Neural cell (in vitro differentiated cells): ENCODE results near the gene OLIG1. TPM values are rescaled to one million over a fixed set of nuclear protein-coding genes. Genes with fewer than 3 reads are reported as not detected.

Experiments used
- H2AFZ ChIP-seq: fragments of 200-600, 300-800 bp; sonication (generic), shearing (Covaris generic); 2 replicates; pipeline ENCODE4 v1.6.0; 2014; ENCODE audit warnings: low read depth, mild to moderate bottlenecking, antibody characterized with exemption, low read length, moderate library complexity
- H3F3A ChIP-seq: fragments of 200-600 bp; shearing (Covaris generic); 2 replicates; pipeline ENCODE4 v1.6.1; 2016; ENCODE audit warnings: mild to moderate bottlenecking, moderate library complexity, mixed read lengths, antibody characterized with exemption, low read length; ENCODE audit not compliant: insufficient read depth, poor library complexity, severe bottlenecking
- H3K27ac ChIP-seq: fragments of 200-600, 300-800 bp; sonication (generic), shearing (Covaris generic); 2 replicates; pipeline ENCODE4 v1.5.1; 2014; ENCODE audit warnings: mild to moderate bottlenecking, low read length, moderate library complexity
- H3K27me3 ChIP-seq: fragments of 300-800, 200-600 bp; sonication (generic), shearing (Covaris generic); 2 replicates; pipeline ENCODE4 v1.6.0; 2014; ENCODE audit warnings: mild to moderate bottlenecking, low read depth, low read length, moderate library complexity; ENCODE audit not compliant: insufficient read depth
- H3K36me3 ChIP-seq: fragments of 300-800, 200-600 bp; sonication (generic), shearing (Covaris generic); 2 replicates; pipeline ENCODE4 v1.5.1; 2014; ENCODE audit warnings: mild to moderate bottlenecking, antibody characterized with exemption, low read length, moderate library complexity; ENCODE audit not compliant: insufficient read depth
- H3K4me2 ChIP-seq: fragments of 300-800, 200-600 bp; sonication (generic), shearing (Covaris generic); 2 replicates; pipeline ENCODE4 v1.6.0; 2014; ENCODE audit warnings: mild to moderate bottlenecking, low read length
- H3K4me3 ChIP-seq: fragments of 300-800, 200-600 bp; sonication (generic), shearing (Covaris generic); 2 replicates; pipeline ENCODE4 v1.5.1; 2014; ENCODE audit warnings: mild to moderate bottlenecking, low read length, moderate library complexity
- H3K79me2 ChIP-seq: fragments of 200-600 bp; shearing (Covaris generic); replicated peaks from 2 replicates; pipeline ENCODE4 v1.6.0; 2014; ENCODE audit warnings: mild to moderate bottlenecking, low read length, moderate library complexity; ENCODE audit not compliant: insufficient read depth
- H3K9ac ChIP-seq: fragments of 300-800, 200-600 bp; sonication (generic), shearing (Covaris generic); 2 replicates; pipeline ENCODE4 v1.6.1; 2016; ENCODE audit warnings: mild to moderate bottlenecking, low read length, mixed read lengths
- H3K9me2 ChIP-seq: fragments of 200-600 bp; shearing (Covaris generic); 2 replicates; pipeline ENCODE4 v1.6.1; 2016; ENCODE audit warnings: mild to moderate bottlenecking, low read length, mixed read lengths; ENCODE audit not compliant: insufficient read depth
- H3K9me3 ChIP-seq: fragments of 200-600, 300-800 bp; sonication (generic), shearing (Covaris generic); 2 replicates; pipeline ENCODE4 v1.6.1; 2016; ENCODE audit warnings: mild to moderate bottlenecking, mixed run types, low read length, moderate library complexity, mixed read lengths
- H4K20me1 ChIP-seq: fragments of 200-600 bp; shearing (Covaris generic); 2 replicates; pipeline ENCODE4 v1.6.1; 2016; ENCODE audit warnings: mild to moderate bottlenecking, mixed run types; ENCODE audit not compliant: insufficient read depth
- EP300 ChIP-seq: fragments of 450-650 bp; conservative IDR thresholded peaks from 2 replicates; pipeline ENCODE4 v1.6.1; 2014; ENCODE audit warnings: antibody characterized with exemption, mild to moderate bottlenecking, moderate library complexity; ENCODE audit not compliant: poor library complexity, severe bottlenecking
- EZH2 ChIP-seq: fragments of 200-600, 300-800 bp; shearing (Covaris generic), sonication (generic); IDR thresholded peaks from 2 replicates; pipeline ENCODE4 v1.6.1; 2014; ENCODE audit warnings: antibody characterized with exemption, low read length, borderline replicate concordance, mild to moderate bottlenecking; ENCODE audit not compliant: insufficient read depth, poor library complexity, severe bottlenecking
- MXI1 ChIP-seq: fragments of 450-650 bp; conservative IDR thresholded peaks from 2 replicates; pipeline ENCODE4 v1.6.1; 2014; ENCODE audit warnings: antibody characterized with exemption, mild to moderate bottlenecking; ENCODE audit not compliant: poor library complexity, severe bottlenecking
- POLR2AphosphoS5 ChIP-seq: IDR thresholded peaks from 2 replicates; pipeline ENCODE4 v1.6.1; 2012
- RAD21 ChIP-seq: fragments of 450-650 bp; conservative IDR thresholded peaks from 2 replicates; pipeline ENCODE4 v1.6.1; 2014; ENCODE audit warnings: antibody characterized with exemption, mild to moderate bottlenecking, moderate library complexity
- SMC3 ChIP-seq: fragments of 450-650 bp; conservative IDR thresholded peaks from 2 replicates; pipeline ENCODE4 v1.6.1; 2014; ENCODE audit warnings: antibody characterized with exemption, mild to moderate bottlenecking, moderate library complexity; ENCODE audit not compliant: poor library complexity
- TAF1 ChIP-seq: IDR thresholded peaks from 2 replicates; pipeline ENCODE4 v1.6.1; 2012; ENCODE audit warnings: low read depth
- polyA plus RNA-seq: library from polyadenylated mRNA; depleted of rRNA; stranded (reverse); fragments of >200 nt; gene quantifications from 2 replicates; pipeline ENCODE4 v1.2.3, GENCODE V29; 2014
- TF ChIP-seq, protein P1 (sequence below): IDR thresholded peaks from 2 replicates; pipeline ENCODE4 v1.6.1; 2012; ENCODE audit warnings: borderline replicate concordance
- TF ChIP-seq, protein P2 (sequence below): fragments of 450-650 bp; IDR thresholded peaks from 2 replicates; pipeline ENCODE4 v1.5.1; 2014; ENCODE audit warnings: antibody characterized with exemption, mild to moderate bottlenecking, moderate library complexity; ENCODE audit not compliant: poor library complexity, severe bottlenecking

OLIG1 gene
- polyA plus RNA-seq, 1 donor from 2014 or later, result 1.4 TPM

DNA sequence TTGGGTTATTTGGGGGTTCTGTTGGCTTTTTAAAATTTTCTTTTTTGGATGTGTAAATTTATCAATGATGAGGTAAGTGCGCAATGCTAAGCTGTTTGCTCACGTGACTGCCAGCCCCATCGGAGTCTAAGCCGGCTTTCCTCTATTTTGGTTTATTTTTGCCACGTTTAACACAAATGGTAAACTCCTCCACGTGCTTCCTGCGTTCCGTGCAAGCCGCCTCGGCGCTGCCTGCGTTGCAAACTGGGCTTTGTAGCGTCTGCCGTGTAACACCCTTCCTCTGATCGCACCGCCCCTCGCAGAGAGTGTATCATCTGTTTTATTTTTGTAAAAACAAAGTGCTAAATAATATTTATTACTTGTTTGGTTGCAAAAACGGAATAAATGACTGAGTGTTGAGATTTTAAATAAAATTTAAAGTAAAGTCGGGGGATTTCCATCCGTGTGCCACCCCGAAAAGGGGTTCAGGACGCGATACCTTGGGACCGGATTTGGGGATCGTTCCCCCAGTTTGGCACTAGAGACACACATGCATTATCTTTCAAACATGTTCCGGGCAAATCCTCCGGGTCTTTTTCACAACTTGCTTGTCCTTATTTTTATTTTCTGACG is 41.1 kb upstream of the OLIG1 start:
- no peak overlapping the region for H3K4me3 ChIP-seq
- no peaks in the 10 kb centered on the region for H3K9me3 ChIP-seq
- no peak overlapping the region for H3K27ac ChIP-seq
- no peak for TF ChIP-seq TAF1
- peak; percentile 30 for TF ChIP-seq POLR2AphosphoS5
- no peak overlapping the region for H2AFZ ChIP-seq
- no peaks in the 10 kb centered on the region for H3F3A ChIP-seq
- no peak overlapping the region for H3K4me2 ChIP-seq
- H4K20me1 ChIP-seq, result no peaks in the 10 kb centered on the region
- H3K36me3 ChIP-seq, result no peaks in the 10 kb centered on the region
- peaks cover 99% of the 10 kb centered on the region for H3K27me3 ChIP-seq
- no peaks in the 10 kb centered on the region for H3K79me2 ChIP-seq
- no peak overlapping the region for H3K9ac ChIP-seq
- H3K9me2 ChIP-seq, result no peaks in the 10 kb centered on the region

DNA sequence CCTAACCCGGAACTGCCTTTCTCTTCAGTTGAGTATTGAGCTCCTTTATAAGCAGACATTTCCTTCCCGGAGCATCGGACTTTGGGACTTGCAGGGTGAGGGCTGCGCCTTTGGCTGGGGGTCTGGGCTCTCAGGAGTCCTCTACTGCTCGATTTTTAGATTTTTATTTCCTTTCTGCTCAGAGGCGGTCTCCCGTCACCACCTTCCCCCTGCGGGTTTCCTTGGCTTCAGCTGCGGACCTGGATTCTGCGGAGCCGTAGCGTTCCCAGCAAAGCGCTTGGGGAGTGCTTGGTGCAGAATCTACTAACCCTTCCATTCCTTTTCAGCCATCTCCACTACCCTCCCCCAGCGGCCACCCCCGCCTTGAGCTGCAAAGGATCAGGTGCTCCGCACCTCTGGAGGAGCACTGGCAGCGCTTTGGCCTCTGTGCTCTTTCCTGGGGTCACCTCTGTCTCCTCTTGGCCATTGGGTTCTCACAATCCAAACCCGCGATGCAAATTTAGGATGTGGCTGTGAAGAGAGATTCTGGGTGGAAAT is 40.5 kb upstream of the OLIG1 start:
- H4K20me1 ChIP-seq, result no peaks in the 10 kb centered on the region
- H3K4me3 ChIP-seq, result no peak overlapping the region

DNA sequence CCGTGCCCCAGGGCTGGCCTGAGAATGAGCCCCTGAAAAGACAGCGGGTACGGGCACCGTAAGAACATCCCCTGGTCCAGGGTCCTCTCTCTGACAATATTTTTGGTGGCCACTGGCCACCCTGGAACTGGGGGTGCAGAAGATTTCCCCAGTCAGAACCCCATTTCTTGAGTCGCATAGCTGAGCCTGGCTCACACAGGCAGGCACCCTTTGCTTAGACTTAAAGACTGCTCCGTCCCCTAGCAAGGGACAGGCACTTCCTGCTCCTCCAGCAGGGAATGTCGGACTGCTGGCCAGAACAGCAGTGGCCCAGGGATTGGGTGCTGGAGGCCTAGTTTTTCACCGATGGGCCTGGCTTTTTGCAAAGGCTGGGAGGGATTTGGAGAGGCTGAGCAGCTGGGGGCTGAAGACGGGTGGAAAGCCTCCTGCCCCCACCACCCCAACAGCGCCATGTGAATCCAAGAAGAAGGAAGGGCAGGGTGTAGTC is 39.9 kb upstream of the OLIG1 start:
- Histone ChIP-seq H2AFZ (no peak overlapping the region), H3K4me2 (no peak overlapping the region), H3K27me3 (peaks cover 99% of the 10 kb centered on the region), H4K20me1 (no peaks in the 10 kb centered on the region), H3K27ac (no peak overlapping the region), H3K9me2 (no peaks in the 10 kb centered on the region), H3F3A (no peaks in the 10 kb centered on the region), H3K36me3 (no peaks in the 10 kb centered on the region), H3K9me3 (no peaks in the 10 kb centered on the region), H3K9ac (no peak overlapping the region), H3K4me3 (no peak overlapping the region), H3K79me2 (no peaks in the 10 kb centered on the region)
- TF ChIP-seq, protein P1, sequence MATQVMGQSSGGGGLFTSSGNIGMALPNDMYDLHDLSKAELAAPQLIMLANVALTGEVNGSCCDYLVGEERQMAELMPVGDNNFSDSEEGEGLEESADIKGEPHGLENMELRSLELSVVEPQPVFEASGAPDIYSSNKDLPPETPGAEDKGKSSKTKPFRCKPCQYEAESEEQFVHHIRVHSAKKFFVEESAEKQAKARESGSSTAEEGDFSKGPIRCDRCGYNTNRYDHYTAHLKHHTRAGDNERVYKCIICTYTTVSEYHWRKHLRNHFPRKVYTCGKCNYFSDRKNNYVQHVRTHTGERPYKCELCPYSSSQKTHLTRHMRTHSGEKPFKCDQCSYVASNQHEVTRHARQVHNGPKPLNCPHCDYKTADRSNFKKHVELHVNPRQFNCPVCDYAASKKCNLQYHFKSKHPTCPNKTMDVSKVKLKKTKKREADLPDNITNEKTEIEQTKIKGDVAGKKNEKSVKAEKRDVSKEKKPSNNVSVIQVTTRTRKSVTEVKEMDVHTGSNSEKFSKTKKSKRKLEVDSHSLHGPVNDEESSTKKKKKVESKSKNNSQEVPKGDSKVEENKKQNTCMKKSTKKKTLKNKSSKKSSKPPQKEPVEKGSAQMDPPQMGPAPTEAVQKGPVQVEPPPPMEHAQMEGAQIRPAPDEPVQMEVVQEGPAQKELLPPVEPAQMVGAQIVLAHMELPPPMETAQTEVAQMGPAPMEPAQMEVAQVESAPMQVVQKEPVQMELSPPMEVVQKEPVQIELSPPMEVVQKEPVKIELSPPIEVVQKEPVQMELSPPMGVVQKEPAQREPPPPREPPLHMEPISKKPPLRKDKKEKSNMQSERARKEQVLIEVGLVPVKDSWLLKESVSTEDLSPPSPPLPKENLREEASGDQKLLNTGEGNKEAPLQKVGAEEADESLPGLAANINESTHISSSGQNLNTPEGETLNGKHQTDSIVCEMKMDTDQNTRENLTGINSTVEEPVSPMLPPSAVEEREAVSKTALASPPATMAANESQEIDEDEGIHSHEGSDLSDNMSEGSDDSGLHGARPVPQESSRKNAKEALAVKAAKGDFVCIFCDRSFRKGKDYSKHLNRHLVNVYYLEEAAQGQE, result no peak
- no peak for TF ChIP-seq SMC3
- no peak for TF ChIP-seq TAF1
- no peak for TF ChIP-seq EZH2
- TF ChIP-seq MXI1, result no peak
- TF ChIP-seq EP300, result no peak
- no peak for TF ChIP-seq POLR2AphosphoS5
- TF ChIP-seq, protein P2, sequence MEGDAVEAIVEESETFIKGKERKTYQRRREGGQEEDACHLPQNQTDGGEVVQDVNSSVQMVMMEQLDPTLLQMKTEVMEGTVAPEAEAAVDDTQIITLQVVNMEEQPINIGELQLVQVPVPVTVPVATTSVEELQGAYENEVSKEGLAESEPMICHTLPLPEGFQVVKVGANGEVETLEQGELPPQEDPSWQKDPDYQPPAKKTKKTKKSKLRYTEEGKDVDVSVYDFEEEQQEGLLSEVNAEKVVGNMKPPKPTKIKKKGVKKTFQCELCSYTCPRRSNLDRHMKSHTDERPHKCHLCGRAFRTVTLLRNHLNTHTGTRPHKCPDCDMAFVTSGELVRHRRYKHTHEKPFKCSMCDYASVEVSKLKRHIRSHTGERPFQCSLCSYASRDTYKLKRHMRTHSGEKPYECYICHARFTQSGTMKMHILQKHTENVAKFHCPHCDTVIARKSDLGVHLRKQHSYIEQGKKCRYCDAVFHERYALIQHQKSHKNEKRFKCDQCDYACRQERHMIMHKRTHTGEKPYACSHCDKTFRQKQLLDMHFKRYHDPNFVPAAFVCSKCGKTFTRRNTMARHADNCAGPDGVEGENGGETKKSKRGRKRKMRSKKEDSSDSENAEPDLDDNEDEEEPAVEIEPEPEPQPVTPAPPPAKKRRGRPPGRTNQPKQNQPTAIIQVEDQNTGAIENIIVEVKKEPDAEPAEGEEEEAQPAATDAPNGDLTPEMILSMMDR, result no peak
- TF ChIP-seq RAD21, result no peak

More for the DNA sequence above, 40.5 kb upstream of the OLIG1 start:
- H3K9ac ChIP-seq, result no peak overlapping the region
- no peaks in the 10 kb centered on the region for H3K36me3 ChIP-seq
- peaks cover 99% of the 10 kb centered on the region for H3K27me3 ChIP-seq
- H3K9me3 ChIP-seq, result no peaks in the 10 kb centered on the region
- H3F3A ChIP-seq, result no peaks in the 10 kb centered on the region
- no peak overlapping the region for H3K4me2 ChIP-seq
- TF ChIP-seq MXI1, result no peak
- TF ChIP-seq POLR2AphosphoS5, result no peak
- TF ChIP-seq RAD21, result no peak
- H2AFZ ChIP-seq, result no peak overlapping the region
- no peak overlapping the region for H3K27ac ChIP-seq
- no peaks in the 10 kb centered on the region for H3K79me2 ChIP-seq
- H3K9me2 ChIP-seq, result no peaks in the 10 kb centered on the region
